D721Med (cell line): Measurements from ENCODE around the gene LAMB3.

Experiments
- DNase-seq: peaks from one replicate; pipeline ENCODE4 v3.0.0; 2011; ENCODE audit warnings: low spot score; ENCODE audit not compliant: insufficient read length
- FAIRE-seq: peaks from 2 replicates; lab custom pipeline; 2011; peaks lifted over from hg19 to GRCh38; lab: Jason Lieb, UNC
- TF ChIP-seq, protein P1 (sequence below): IDR thresholded peaks from 2 replicates; pipeline ENCODE4 v1.5.1; 2012; ENCODE audit warnings: mild to moderate bottlenecking, control low read depth; ENCODE audit not compliant: insufficient read depth; ENCODE audit errors: missing control alignments

LAMB3 gene

DNA sequence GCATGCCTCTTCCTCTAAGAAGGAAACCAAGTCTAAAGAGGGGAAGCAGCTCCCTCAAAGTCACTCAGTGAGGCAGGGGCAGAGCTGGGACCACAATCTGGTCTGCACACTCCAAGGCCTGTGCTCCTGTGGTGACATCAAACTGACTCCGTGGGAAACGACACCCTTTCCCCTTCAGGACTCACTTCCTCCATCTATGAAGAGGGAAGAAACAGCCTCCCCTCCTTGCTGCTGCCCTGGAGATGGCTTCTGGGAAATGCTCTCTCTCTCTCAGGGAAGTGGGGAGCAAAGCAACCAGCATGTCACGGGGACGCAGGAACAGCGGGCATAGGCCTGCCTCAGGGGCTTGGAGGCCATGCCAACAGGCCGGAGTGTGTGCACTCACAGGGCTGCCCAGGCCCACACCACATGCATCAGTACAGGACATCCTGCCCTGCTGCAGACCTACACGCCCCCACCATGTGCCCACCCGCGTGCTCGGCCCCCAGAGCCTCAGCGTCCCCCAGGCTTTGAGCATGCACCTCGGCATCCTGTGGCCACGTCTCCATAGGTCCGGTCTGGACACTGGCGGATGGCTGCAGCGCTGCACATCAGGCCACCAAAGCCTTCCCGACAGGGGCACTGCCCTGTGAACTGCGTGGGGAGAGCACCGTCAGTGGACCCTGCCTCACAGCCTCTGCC is 25.7 kb downstream of the LAMB3 start:
- TF ChIP-seq, protein P1, sequence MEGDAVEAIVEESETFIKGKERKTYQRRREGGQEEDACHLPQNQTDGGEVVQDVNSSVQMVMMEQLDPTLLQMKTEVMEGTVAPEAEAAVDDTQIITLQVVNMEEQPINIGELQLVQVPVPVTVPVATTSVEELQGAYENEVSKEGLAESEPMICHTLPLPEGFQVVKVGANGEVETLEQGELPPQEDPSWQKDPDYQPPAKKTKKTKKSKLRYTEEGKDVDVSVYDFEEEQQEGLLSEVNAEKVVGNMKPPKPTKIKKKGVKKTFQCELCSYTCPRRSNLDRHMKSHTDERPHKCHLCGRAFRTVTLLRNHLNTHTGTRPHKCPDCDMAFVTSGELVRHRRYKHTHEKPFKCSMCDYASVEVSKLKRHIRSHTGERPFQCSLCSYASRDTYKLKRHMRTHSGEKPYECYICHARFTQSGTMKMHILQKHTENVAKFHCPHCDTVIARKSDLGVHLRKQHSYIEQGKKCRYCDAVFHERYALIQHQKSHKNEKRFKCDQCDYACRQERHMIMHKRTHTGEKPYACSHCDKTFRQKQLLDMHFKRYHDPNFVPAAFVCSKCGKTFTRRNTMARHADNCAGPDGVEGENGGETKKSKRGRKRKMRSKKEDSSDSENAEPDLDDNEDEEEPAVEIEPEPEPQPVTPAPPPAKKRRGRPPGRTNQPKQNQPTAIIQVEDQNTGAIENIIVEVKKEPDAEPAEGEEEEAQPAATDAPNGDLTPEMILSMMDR: no peak
- FAIRE-seq: no peak

DNA sequence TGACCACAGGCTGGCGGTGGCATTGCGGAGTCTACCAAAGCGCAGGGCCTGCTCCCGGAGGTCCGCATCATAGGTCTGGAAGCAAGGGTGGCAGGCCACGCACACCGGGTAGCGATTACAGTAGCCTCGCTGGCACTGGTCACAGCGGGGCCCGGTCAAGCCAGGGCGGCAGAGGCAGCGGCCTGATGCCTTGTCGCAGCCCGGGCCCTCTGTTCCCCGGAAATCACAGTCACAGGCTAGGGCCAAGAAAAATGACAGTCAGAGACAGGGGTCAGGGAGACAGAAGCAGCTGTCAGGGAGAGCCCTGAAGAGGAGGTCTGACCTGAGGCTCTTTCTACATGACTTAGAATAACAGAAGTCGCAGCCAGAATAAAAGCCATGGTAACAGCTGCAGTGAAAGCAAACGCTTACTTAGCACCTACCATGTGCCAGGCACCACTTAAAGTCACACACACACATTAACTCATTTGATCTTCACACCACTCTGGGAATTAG is 26.4 kb downstream of the LAMB3 start:
- DNase-seq: no peak
- no peak for FAIRE-seq
- TF ChIP-seq, protein P1: no peak

More for the DNA sequence above, 25.7 kb downstream of the LAMB3 start:
- DNase-seq: no peak

DNA sequence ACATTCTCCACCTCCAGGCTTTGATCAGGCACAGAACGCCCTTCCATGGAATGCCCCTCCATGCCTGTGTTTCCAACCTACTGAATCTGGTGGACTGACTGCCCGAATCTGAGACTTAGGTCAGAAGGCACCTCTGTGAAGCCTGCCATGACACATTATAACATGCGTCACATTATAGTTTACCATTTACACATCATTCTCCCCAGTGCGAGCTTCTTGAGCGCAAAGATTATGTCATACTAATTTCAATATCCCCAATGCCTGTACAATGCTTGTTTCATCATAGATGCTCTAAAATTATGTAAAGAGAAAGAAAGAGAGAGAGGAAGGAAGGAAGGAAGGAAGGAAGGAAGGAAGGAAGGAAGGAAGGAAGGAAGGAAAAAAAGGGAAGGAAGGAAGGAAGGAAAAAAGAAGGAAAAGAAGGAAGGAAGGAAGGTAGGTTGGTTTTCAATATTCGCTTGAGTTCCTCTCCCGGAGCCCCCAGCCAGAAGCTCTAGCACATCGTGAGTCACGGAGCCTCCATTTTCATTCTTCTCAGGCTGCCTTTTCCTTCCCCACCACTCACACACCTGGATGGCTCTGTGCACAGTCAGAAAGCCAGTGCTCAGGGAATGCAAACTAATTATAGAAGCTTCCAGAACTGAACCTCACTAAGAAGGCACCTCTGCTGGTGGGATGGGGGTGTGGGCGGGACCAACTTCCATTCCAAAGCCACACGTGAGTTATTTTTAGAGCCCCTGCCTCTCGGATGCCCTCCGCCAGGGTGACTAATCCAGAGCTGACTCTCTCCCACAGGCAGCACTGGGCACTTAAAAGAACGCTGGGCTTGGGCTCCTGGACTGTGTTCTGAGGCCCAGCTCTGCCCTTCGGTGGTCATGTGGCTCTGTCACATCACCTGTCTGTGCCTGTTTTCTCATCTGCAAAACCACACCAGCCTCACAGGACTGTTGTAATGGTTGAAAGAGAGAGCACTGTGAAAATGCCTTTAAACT is 27.4 kb downstream of the LAMB3 start:
- no peak for DNase-seq
- FAIRE-seq: no peak
- TF ChIP-seq, protein P1: no peak

DNA sequence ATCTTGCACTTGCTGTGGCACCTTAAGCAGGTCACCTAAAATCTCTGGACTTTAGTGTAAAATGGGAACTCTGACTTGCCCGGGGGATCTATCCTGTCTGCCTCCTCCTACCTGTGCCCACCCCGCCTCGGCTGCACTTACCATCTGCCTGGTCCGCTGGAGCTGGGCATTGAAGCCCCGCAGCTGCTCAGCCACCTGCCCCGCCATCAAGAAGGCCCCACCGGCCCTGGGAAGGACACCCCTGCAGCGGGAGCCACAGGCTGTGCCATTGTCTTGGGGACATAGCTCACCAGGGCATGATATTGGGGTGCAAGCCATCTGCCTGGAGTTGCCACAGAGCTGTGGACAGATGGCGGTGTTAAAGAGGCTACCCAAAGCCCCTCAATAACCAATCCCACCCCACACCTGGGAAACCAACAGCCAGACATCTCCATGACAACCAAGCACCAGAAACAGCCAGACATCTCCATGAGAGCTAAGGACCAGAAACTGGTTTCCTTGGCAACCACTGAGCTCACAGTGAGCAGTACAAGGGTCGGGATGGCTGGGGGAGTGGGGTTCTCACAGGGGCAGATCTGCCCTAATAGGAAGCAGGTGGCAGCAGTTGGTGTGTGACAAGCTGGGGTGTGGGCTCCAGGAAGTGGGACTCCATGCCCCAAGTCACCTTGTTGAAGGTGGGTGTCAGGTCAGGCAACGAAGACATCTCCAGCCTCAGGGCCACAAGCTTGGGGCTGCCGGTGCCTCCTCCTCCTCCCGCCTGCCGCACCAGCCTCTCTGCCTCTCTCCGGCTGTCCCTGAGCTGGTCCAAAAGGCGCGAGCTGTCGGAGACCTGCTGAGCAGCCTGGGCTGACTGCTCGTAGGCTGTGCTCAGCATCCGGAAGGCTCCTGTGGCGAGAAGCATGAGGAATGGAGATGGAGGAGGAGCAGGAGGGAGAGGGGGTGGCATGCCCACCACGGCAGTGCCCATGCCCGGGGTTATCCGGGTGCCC is 29.1 kb downstream of the LAMB3 start:
- no peak for FAIRE-seq
- no peak for DNase-seq
- TF ChIP-seq, protein P1: no peak

DNA sequence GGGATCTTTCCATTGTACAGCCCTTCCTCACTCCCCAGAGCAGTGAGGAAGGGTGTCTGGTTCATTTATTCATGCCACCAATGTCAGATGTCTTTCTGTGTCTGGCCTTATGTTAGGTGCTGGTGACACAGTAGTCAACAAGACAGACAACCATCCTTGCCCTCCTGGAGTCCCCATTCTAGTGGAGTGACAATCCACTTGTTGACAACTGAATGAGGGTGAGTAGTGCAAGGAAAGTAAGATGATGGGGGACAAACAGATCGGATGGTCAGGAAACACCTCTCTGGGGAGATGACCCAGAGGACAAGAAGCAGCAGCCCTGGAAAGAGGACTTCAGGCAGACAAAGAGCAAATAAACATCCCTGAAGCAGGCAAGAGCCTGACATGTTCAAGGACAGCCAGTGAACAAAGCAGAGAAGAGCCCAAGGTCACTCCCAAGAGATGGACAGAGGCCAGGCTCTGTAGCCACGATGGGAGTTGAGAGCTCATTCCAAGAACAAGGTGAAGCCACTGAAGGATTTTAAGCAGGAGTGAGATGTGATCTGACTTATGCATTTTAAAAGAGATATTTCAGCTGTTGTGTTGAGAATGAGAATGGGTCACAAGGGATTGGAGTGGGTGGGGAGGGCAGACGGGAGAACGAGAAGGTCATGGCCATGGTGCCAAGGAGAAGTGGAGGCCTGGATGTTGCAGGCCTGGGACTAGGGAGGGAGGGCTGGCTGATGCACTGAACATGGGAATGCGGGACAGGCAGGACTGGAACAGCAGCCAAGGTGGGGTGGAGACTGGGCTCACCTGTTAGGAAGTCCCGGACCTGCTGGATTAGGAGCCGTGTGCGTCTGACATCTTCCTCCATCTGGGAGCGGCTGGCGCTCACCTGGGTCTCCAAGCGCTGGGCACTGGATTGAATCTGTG is 30.2 kb downstream of the LAMB3 start:
- DNase-seq (no peak), FAIRE-seq (no peak)
- TF ChIP-seq, protein P1: no peak

DNA sequence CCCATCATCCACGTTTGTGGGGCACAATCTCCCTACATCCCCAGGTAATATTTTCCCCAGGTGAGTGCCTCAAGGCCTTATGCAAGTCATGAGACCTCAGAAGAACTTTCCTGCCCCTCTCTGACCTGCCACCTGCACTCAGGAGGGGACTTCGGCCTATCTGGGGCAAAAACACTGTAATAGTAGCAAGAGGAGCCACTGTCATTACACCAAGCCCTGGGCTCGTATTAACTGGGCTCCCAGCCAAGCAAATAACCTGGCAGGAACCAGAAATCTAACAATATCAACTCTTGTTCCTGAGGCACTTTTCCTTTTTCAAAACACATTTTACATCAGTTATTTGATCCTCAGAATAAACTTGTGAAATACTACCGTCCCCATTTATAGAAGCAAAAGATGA is 30.9 kb downstream of the LAMB3 start:
- DNase-seq (no peak), FAIRE-seq (no peak)
- TF ChIP-seq, protein P1: no peak
